Stimulated activated CD4-positive, alpha-beta T cell treated with anti-CD3 and anti-CD28 coated beads, Interleukin-15, amount 100 ng/mL, for 24 hours (primary cell): Measurements from ENCODE around the gene AKAP9.
"Not testable (repeated sequence)": the region's sequence is repeated elsewhere in the genome, so short reads cannot be mapped to it uniquely, and the experiment has no call there.

ENCODE experiments used
- DNase-seq: peaks from one replicate; pipeline ENCODE4 v3.0.0-alpha.2; 2020

Gene AKAP9

GRCh38 chr7:92072708-92073107 lies 132.0 kb downstream of the AKAP9 start:
- DNase-seq: no peak

GRCh38 chr7:92075455-92076158 lies 134.9 kb downstream of the AKAP9 start:
- no peak for DNase-seq

- no peak for DNase-seq
Measured at GRCh38 chr7:92076509-92076908, 135.8 kb downstream of the AKAP9 start.

GRCh38 chr7:92083922-92084321 lies 143.3 kb downstream of the AKAP9 start:
- DNase-seq: not testable (repeated sequence)

GRCh38 chr7:92088266-92088665 lies 147.6 kb downstream of the AKAP9 start:
- DNase-seq: no peak

GRCh38 chr7:92092210-92092609 lies 151.5 kb downstream of the AKAP9 start:
- no peak for DNase-seq

DNA sequence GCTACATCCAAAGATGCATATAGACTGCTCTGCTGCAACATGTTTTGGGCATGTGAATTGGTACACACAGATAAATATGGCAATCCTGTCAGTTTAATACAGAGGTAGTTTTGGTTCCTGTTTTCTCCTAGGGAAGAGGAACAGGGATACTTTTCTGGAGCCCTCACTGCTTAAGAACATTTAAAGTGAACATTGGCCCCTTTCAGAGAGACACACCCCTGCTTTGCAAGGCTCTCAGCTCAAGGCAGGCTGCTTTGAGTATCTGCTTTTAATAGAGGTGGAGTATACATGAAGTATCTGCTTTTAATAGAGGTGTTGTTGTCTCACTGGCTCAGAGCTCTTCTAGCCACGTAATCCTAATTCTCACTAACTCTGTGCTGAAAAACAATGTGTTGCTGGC lies 154.7 kb downstream of the AKAP9 start:
- DNase-seq: no peak

DNA sequence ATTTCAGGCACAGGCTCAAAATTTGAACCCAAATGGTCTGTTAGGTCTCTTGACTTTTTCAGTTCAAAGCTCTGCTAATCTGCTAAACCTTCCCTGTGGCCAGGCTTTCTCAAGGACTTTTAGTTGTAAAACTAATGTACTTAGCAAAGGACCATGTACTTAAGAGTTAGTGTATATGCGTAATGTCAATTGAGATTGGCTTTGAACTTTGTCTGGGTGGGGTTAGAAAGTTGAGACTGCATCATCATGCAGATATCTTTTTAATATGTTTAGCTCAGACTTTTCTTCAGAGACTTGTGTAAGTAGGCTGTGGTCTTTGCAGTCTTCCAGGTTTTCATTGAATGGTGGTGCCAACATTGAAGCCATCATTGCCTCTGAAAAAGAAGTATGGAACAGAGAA lies 159.9 kb downstream of the AKAP9 start:
- no peak for DNase-seq

- DNase-seq: not testable (repeated sequence)
Measured at GRCh38 chr7:92102862-92103261, 162.2 kb downstream of the AKAP9 start.

DNA sequence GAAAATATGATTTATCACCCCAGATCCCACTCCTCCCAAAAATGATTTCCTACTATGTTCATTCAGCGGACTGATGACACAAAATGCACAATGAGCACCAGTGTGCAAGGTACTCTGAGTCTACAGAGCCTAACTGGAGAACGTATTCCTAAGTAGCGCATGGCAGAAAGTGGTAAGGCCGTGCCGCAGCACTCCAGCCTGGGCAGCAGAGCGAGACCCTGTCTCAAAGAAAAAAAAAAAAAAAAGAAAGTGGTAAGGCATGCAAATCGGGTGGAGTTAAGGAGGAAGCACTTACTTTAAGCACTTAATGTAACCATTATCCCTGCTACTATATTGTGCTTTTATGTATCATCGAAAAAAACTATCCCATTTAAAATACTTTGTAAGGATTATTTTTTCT lies 168.2 kb downstream of the AKAP9 start:
- no peak for DNase-seq

- no peak for DNase-seq
Measured at GRCh38 chr7:92110857-92111256, 170.2 kb downstream of the AKAP9 start.

GRCh38 chr7:92115821-92116220 lies 175.2 kb downstream of the AKAP9 start:
- DNase-seq: no peak

DNA sequence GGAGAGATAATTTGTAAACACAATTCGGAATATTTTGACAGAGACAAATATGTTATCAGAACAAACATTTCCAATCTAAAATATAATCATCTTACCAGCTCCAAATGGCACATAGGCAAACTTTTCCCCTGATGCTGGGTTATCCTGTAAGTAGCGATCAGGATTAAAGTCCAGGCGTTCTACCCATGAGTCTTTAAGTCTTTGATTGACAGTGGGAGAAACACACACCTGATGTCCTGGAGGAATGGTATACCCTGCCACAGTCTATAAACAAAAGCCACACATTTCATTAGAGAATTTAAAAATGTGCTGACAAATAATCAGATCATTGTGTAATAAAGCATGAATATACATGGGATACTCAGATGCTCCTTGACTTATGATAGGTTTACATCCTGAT lies 176.3 kb downstream of the AKAP9 start:
- no peak for DNase-seq

DNA sequence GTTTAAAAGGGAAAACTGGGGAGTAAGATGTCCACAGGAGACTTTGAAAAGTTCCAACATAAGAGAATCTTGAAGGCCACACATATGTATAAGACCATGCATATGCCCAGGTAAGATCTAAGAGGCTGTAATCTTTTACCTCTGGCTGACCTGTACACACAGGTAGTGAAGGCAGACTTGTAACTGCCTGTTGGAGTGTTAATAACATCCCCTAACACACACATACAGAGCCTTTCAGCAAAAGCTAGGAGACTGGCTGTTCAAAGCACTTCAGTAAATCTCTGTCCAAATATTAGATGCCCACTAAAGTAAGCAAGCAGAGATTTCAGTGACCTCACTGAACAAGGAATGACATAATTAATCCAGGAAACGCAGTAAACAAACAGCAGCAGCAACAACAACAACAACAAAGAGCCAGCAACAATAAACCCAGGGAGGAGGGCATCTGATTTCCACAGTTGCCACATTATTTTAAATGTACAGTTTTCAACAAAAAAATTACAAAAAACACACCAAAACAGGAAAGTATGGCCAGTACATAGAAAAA lies 178.6 kb downstream of the AKAP9 start:
- DNase-seq: no peak

GRCh38 chr7:92121681-92122080 lies 181.0 kb downstream of the AKAP9 start:
- no peak for DNase-seq

- no peak for DNase-seq
Measured at GRCh38 chr7:92131093-92131492, 190.4 kb downstream of the AKAP9 start.

DNA sequence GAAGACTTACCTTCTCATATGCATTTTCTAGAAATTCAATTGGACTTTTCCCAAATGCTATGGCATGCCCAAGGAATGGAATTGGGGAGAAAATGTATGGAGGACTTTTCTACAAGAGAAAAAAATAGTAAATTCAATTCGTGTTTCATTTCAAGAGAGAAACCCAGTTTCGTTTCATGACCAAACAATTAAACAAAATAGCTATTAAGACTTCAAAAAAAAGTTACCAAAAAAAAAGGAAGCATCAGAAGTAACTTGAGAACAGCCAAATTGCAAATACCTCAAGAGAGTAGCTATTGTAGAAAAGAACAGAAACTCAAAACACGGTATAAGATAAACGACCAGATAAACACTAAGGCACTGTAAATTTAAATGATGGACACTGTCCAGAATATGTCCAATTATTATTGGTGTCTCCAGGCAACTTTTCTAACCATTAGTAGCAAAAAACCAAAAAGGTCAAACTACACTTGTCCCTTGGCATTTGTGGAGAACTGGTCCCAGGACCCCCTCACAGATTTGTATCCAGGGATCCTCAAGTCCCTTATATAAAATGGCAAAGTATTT lies 191.2 kb downstream of the AKAP9 start:
- no peak for DNase-seq

- DNase-seq: no peak
Measured at GRCh38 chr7:92133133-92133736, 192.6 kb downstream of the AKAP9 start.

DNA sequence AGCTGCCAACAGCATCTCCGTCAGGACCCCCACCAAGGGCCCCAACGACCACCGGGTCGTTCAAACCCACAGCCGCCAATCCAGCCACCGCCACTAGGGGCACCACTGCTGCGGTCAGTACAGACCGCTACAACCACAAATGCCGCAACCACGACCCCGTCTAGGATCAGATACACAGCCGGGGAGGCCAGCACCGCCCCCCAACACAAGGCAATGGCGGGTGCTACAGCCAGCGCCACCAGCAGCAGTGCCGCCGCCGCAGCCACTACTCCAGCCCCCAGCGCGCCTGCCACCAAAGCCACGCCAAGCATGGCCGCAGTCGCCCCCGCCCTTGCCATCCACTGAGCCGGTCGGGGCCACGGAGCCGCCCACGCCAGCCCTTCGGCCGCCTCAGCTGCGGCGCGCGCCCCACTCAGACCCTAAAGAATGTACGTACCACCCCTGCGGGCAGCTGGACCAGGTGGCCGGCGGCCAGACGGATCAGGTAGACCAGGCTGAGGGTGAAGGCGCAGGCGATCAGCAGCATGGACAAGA lies 193.1 kb downstream of the AKAP9 start:
- peak; percentile 74 for DNase-seq

DNA sequence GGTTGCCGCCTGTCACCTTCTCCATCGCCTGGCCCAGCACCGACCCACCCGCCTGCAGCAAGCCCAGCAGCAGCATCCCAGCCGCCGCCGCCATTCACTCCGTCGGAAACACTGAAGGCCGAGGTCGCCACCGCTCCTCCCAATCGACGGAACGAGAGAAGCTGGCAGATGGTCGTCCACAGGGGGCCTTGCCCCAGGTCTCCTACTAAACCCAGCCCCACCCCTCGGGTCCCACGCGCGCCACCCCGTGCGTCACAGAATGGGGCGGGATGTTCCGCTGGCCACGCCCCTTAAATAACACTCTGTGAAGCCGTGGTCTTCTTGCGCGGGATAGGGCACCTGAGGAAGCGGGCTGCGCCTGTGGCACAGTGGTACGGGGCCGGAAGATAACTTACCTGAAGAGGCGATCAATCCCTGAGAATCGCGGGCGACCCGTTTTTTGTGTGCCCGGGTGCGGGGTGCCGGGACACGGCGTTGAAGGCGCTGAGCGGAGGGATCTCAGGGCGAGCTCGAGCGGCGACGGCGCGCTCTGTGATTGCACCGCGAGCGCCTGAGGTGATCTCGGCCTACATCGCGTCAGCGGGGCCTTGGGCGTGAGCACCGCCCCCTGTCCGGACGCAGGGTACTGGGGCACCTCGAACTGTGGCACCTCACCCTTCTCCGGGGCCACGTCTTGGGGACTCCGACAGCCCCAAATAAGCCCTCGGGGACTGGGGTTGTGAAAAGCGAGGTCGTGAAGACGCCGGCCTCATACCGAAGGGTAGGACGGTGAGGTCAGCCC lies 193.8 kb downstream of the AKAP9 start, which contains the start of gene CYP51A1:
TSS of gene CYP51A1 (minus strand) at position 207 of the 781 bp plus-strand sequence. CDS start at position 94, 113 bp downstream.
- DNase-seq: peak; percentile 92

DNA sequence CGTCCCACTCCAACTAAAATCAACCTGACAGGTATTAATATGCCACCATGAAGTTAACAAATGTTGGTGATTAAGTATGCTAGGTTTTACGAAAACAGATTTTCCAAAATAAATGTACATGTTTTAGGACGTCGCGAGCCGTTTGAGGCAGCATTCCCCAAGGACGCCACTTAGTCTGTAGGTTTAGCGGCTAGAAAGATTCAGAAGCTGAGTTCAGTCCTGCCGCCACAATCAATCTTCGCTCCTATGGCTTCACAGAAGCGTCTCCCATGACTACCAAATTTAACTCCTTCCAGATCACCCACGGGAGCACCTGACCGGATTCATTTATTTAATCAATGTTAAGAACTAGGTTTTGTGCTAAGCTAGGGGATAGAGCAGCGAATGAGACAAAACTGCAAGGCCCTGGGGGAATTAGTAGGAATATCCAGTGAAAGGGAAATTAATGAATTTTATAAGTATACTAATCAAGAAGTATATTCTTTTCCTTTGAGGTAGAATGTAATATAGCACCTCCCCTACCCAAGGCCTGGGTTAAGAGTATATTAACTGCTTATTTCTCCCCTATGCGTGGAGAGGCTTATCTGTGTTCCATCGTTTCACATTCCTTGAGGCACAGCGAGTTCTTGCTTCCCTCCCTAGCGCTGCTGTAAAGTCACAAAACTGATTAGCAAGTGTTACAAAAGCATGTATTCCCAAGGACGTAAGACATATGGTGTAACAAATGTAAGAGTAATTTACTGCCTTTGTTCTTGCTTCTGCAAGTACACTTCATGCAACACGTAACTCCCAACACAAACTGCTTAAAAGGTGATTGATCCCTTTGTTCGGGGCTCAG lies 194.6 kb downstream of the AKAP9 start:
- no peak for DNase-seq

- no peak for DNase-seq
Measured at GRCh38 chr7:92137557-92137956, 196.9 kb downstream of the AKAP9 start.
